HUES64 (cell line): ENCODE results near the gene AACS.
A peak's percentile ranks its signal among the peaks of the same experiment; 100 is the strongest.
"Not testable (repeated sequence)": the region's sequence is repeated elsewhere in the genome, so short reads cannot be mapped to it uniquely, and the experiment has no call there.

ENCODE experiments used
- H3K27ac ChIP-seq: 2 replicates; pipeline ENCODE4 v1.7.0; 2013; ENCODE audit warnings: low read depth, low read length, inconsistent platforms
- H3K27me3 ChIP-seq: 2 replicates; pipeline ENCODE4 v1.6.1; 2013; ENCODE audit warnings: mild to moderate bottlenecking, low read length; ENCODE audit not compliant: insufficient read depth
- H3K36me3 ChIP-seq: 2 replicates; pipeline ENCODE4 v1.6.1; 2013; ENCODE audit warnings: mild to moderate bottlenecking, low read length; ENCODE audit not compliant: insufficient read depth
- H3K4me1 ChIP-seq: 2 replicates; pipeline ENCODE4 v1.6.1; 2013; ENCODE audit warnings: mild to moderate bottlenecking, low read length, moderate library complexity; ENCODE audit not compliant: insufficient read depth
- H3K4me3 ChIP-seq: 2 replicates; pipeline ENCODE4 v1.5.1; 2013; ENCODE audit warnings: mild to moderate bottlenecking, low read length, moderate library complexity
- H3K9ac ChIP-seq: 2 replicates; pipeline ENCODE4 v1.6.1; 2013; ENCODE audit warnings: mild to moderate bottlenecking, low read depth, low read length
- H3K9me3 ChIP-seq: 2 replicates; pipeline ENCODE4 v1.6.1; 2013; ENCODE audit warnings: low read depth, low read length; ENCODE audit not compliant: insufficient read depth
- WGBS: fragments of 150-250, 120-280 bp; methylation state at CpG from one replicate; pipeline ENCODE4 v1.1.7; 2013; ENCODE audit warnings: missing lambda C conversion rate; 5-methylcytosine and 5-hydroxymethylcytosine counted together

Gene AACS

GRCh38 chr12:125029761-125030358 lies 35.4 kb upstream of the AACS start:
- H3K27me3 ChIP-seq, result no peaks in the 10 kb centered on the region
- WGBS, result 92% methylated on average over 7 of the region's 7 CpGs

GRCh38 chr12:125031471-125031870 lies 33.8 kb upstream of the AACS start:
- not testable (repeated sequence) for H3K36me3 ChIP-seq, H3K27me3 ChIP-seq, H3K4me3 ChIP-seq, H3K27ac ChIP-seq, H3K9me3 ChIP-seq, H3K4me1 ChIP-seq, H3K9ac ChIP-seq
- WGBS, result 82% methylated on average over 9 of the region's 9 CpGs

More at GRCh38 chr12:125029761-125030358, 35.4 kb upstream of the AACS start:
- Histone ChIP-seq H3K9me3 (0 out of 2 replicates have a peak, but pooled peaks cover 2% of the 10 kb centered on the region), H3K36me3 (peaks cover 18% of the 10 kb centered on the region), H3K4me3 (no peak overlapping the region), H3K4me1 (no peaks in the 10 kb centered on the region), H3K27ac (no peak overlapping the region), H3K9ac (no peak overlapping the region)

- no peaks in the 10 kb centered on the region for H3K36me3 ChIP-seq
- 93% methylated on average over 19 of the region's 19 CpGs for WGBS
- no peak overlapping the region for H3K27ac ChIP-seq
- no peak overlapping the region for H3K4me3 ChIP-seq
- H3K9me3 ChIP-seq, result 0 out of 2 replicates have a peak, but pooled peaks cover 4% of the 10 kb centered on the region
- H3K27me3 ChIP-seq, result no peaks in the 10 kb centered on the region
- no peak overlapping the region for H3K9ac ChIP-seq
- H3K4me1 ChIP-seq, result no peaks in the 10 kb centered on the region
Measured at GRCh38 chr12:125032466-125033152, 32.6 kb upstream of the AACS start.

- no peak overlapping the region for H3K9ac ChIP-seq
- no peak overlapping the region for H3K27ac ChIP-seq
- H3K9me3 ChIP-seq, result 0 out of 2 replicates have a peak, but pooled peaks cover 4% of the 10 kb centered on the region
- H3K4me3 ChIP-seq, result no peak overlapping the region
- H3K4me1 ChIP-seq, result no peaks in the 10 kb centered on the region
- no peaks in the 10 kb centered on the region for H3K27me3 ChIP-seq
- WGBS, result 92% methylated on average over 7 of the region's 9 CpGs
- H3K36me3 ChIP-seq, result no peaks in the 10 kb centered on the region
Measured at GRCh38 chr12:125033288-125033687, 31.9 kb upstream of the AACS start.

- WGBS, result 84% methylated on average over 5 of the region's 6 CpGs
- Histone ChIP-seq H3K9me3 (0 out of 2 replicates have a peak, but pooled peaks cover 4% of the 10 kb centered on the region), H3K9ac (no peak overlapping the region), H3K4me1 (no peaks in the 10 kb centered on the region), H3K27ac (no peak overlapping the region), H3K4me3 (no peak overlapping the region), H3K36me3 (no peaks in the 10 kb centered on the region), H3K27me3 (no peaks in the 10 kb centered on the region)
Measured at GRCh38 chr12:125038976-125039625, 26.1 kb upstream of the AACS start.

DNA sequence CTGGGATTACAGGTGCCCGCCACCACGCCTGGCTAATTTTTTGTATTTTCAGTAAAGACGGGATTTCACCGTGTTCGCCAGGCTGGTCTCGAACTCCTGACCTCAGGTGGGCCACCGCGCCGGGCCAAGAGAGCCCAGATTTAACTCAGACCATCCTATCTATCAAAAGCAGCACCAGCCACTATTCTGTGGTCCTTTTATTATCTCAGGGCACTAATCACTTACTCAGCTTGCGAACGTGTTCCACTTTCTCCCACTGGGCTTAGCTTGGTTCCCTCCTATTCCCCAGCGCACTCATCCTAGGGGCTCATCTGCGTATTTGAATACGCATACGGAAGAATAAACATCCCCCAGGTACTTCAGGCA lies 16.2 kb upstream of the AACS start:
- H3K4me3 ChIP-seq, result peak overlapping the region; percentile 66
- no peaks in the 10 kb centered on the region for H3K4me1 ChIP-seq
- H3K27ac ChIP-seq, result no peak overlapping the region; the same call in 1 of the 2 replicates
- H3K36me3 ChIP-seq, result no peaks in the 10 kb centered on the region
- 55% methylated on average over 15 of the region's 15 CpGs for WGBS
- no peaks in the 10 kb centered on the region for H3K27me3 ChIP-seq
- H3K9ac ChIP-seq, result no peak overlapping the region
- H3K9me3 ChIP-seq, result peaks cover 3% of the 10 kb centered on the region; the same call in 1 of the 2 replicates

GRCh38 chr12:125050446-125050845 lies 14.8 kb upstream of the AACS start:
- Histone ChIP-seq H3K36me3 (no peaks in the 10 kb centered on the region), H3K27me3 (no peaks in the 10 kb centered on the region), H3K4me3 (peak overlapping the region; percentile 66; the same call in 1 of the 2 replicates), H3K9me3 (peaks cover 3% of the 10 kb centered on the region; the same call in 1 of the 2 replicates), H3K9ac (no peak overlapping the region), H3K27ac (no peak overlapping the region), H3K4me1 (no peaks in the 10 kb centered on the region)
- 88% methylated on average over 10 of the region's 10 CpGs for WGBS

- Histone ChIP-seq H3K27me3 (no peaks in the 10 kb centered on the region), H3K9ac (no peak overlapping the region), H3K9me3 (peaks cover 3% of the 10 kb centered on the region; the same call in 1 of the 2 replicates), H3K36me3 (no peaks in the 10 kb centered on the region), H3K4me3 (no peak overlapping the region), H3K27ac (no peak overlapping the region), H3K4me1 (no peaks in the 10 kb centered on the region)
- WGBS, result 97% methylated on average over 3 of the region's 3 CpGs
Measured at GRCh38 chr12:125050868-125051267, 14.4 kb upstream of the AACS start.

DNA sequence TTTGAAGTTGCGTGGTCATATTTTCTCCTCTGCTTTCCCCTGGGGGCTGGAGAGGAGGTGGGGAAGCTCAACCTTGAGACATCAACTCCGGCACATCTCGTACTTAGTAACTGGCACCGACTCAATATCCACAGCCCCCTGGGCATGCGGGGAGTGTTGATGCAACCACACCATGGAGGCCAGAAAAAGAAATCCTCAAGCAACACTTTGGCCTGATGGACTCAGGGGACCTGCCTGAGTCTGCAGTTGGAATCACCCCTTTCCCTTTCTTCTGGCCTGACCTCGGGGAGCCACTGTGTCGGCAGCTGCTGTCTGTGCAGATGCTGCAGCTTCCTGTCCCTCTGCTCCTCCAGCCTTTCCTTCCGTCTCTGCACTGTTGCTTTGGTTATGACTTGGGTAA lies 11.4 kb upstream of the AACS start:
- H3K9me3 ChIP-seq, result peaks cover 3% of the 10 kb centered on the region; the same call in 1 of the 2 replicates
- no peak overlapping the region for H3K4me3 ChIP-seq
- H3K27ac ChIP-seq, result no peak overlapping the region
- H3K27me3 ChIP-seq, result no peaks in the 10 kb centered on the region
- no peak overlapping the region for H3K9ac ChIP-seq
- 95% methylated on average over 8 of the region's 8 CpGs for WGBS
- no peaks in the 10 kb centered on the region for H3K4me1 ChIP-seq
- no peaks in the 10 kb centered on the region for H3K36me3 ChIP-seq

- Histone ChIP-seq H3K27me3 (no peaks in the 10 kb centered on the region), H3K9me3 (peaks cover 7% of the 10 kb centered on the region; the same call in 1 of the 2 replicates), H3K27ac (no peak overlapping the region), H3K9ac (no peak overlapping the region), H3K4me3 (no peak overlapping the region), H3K4me1 (no peaks in the 10 kb centered on the region), H3K36me3 (no peaks in the 10 kb centered on the region)
- 91% methylated on average over 9 of the region's 9 CpGs for WGBS
Measured at GRCh38 chr12:125055591-125055990, 9.6 kb upstream of the AACS start.

- peaks cover 14% of the 10 kb centered on the region for H3K9me3 ChIP-seq
- no peak overlapping the region for H3K27ac ChIP-seq
- no peak overlapping the region for H3K9ac ChIP-seq
- H3K4me3 ChIP-seq, result no peak overlapping the region
- no peaks in the 10 kb centered on the region for H3K4me1 ChIP-seq
- H3K36me3 ChIP-seq, result no peaks in the 10 kb centered on the region
- H3K27me3 ChIP-seq, result no peaks in the 10 kb centered on the region
- 94% methylated on average over 14 of the region's 14 CpGs for WGBS
Measured at GRCh38 chr12:125056306-125056705, 8.9 kb upstream of the AACS start.
